HepG2 (cell line): ENCODE measurements around the gene ITGB8.

ENCODE experiments used
- EP300 ChIP-seq, 3 experiments: sonication (generic) in 1 of 3; formaldehyde crosslinking in 1 of 3; IDR thresholded peaks; 2 replicates each; pipeline versions ENCODE4 v1.5.1 to v1.6.1; 2011 to 2020; ENCODE audit warnings: low read depth in 2 of 3, low read length in 2 of 3, borderline replicate concordance in 1 of 3, improper control_type of control experiment in 1 of 3, mild to moderate bottlenecking in 1 of 3, missing genetic modification reagents in 1 of 3, moderate library complexity in 1 of 3
- EZH2 ChIP-seq: conservative IDR thresholded peaks from 2 replicates; pipeline ENCODE4 v1.6.1; 2012; ENCODE audit warnings: mild to moderate bottlenecking, low read depth, low read length, moderate library complexity
- HMGA1 ChIP-seq: sonication (generic); formaldehyde crosslinking; conservative IDR thresholded peaks from 2 replicates; pipeline ENCODE4 v1.4.0; 2020; ENCODE audit warnings: missing genetic modification reagents
- KDM5B ChIP-seq: sonication (generic); formaldehyde crosslinking; IDR thresholded peaks from 2 replicates; pipeline ENCODE4 v1.4.0; 2020; ENCODE audit warnings: missing genetic modification reagents, mild to moderate bottlenecking, borderline replicate concordance
- KLF12 ChIP-seq: sonication (generic); formaldehyde crosslinking; IDR thresholded peaks from 2 replicates; pipeline ENCODE4 v1.4.0; 2020; ENCODE audit warnings: missing genetic modification reagents, borderline replicate concordance
- NFATC3 ChIP-seq: sonication (generic); formaldehyde crosslinking; IDR thresholded peaks from 2 replicates; pipeline ENCODE4 v1.5.1; 2020; ENCODE audit warnings: mild to moderate bottlenecking, missing genetic modification reagents
- NFYB ChIP-seq: sonication (generic); formaldehyde crosslinking; IDR thresholded peaks from 2 replicates; pipeline ENCODE4 v1.4.0; 2020; ENCODE audit warnings: missing genetic modification reagents
- POLR2A ChIP-seq, 2 experiments: IDR thresholded peaks; 2 replicates each; pipeline ENCODE4 v1.6.1; 2011; ENCODE audit warnings: low read depth in 2 of 2, low read length in 2 of 2, mild to moderate bottlenecking in 1 of 2, moderate library complexity in 1 of 2; ENCODE audit not compliant: insufficient read depth in 1 of 2
- TCF12 ChIP-seq, 2 experiments: fragments of 450-650 bp in 1 of 2; sonication (generic) in 1 of 2; formaldehyde crosslinking in 1 of 2; IDR thresholded peaks; 2 replicates each; pipeline versions ENCODE4 v1.6.1 to v1.8.0; 2017 to 2022; ENCODE audit warnings: antibody characterized with exemption in 1 of 2, mild to moderate bottlenecking in 1 of 2, missing genetic modification reagents in 1 of 2, moderate library complexity in 1 of 2
- YY1 ChIP-seq: IDR thresholded peaks from 2 replicates; pipeline ENCODE4 v1.6.1; 2011; ENCODE audit warnings: low read length, low read depth, moderate library complexity, mild to moderate bottlenecking; ENCODE audit not compliant: insufficient read depth, insufficient replicate concordance
- ZUFSP ChIP-seq: sonication (generic); formaldehyde crosslinking; IDR thresholded peaks from 2 replicates; pipeline ENCODE4 v1.9.0; 2021; ENCODE audit warnings: missing genetic modification reagents, mild to moderate bottlenecking, borderline replicate concordance
- TF ChIP-seq, protein P1 (sequence below): sonication (generic); formaldehyde crosslinking; IDR thresholded peaks from 2 replicates; pipeline ENCODE4 v1.4.0; 2020; ENCODE audit warnings: missing genetic modification reagents
- TF ChIP-seq, protein P2 (sequence below): sonication (generic); formaldehyde crosslinking; IDR thresholded peaks from 2 replicates; pipeline ENCODE4 v1.4.0; 2020; ENCODE audit warnings: missing genetic modification reagents, borderline replicate concordance
- TF ChIP-seq, protein P3 (sequence below): sonication (generic); formaldehyde crosslinking; IDR thresholded peaks from 2 replicates; pipeline ENCODE4 v1.5.0; 2020; ENCODE audit warnings: mild to moderate bottlenecking, missing genetic modification reagents, moderate library complexity

DNA sequence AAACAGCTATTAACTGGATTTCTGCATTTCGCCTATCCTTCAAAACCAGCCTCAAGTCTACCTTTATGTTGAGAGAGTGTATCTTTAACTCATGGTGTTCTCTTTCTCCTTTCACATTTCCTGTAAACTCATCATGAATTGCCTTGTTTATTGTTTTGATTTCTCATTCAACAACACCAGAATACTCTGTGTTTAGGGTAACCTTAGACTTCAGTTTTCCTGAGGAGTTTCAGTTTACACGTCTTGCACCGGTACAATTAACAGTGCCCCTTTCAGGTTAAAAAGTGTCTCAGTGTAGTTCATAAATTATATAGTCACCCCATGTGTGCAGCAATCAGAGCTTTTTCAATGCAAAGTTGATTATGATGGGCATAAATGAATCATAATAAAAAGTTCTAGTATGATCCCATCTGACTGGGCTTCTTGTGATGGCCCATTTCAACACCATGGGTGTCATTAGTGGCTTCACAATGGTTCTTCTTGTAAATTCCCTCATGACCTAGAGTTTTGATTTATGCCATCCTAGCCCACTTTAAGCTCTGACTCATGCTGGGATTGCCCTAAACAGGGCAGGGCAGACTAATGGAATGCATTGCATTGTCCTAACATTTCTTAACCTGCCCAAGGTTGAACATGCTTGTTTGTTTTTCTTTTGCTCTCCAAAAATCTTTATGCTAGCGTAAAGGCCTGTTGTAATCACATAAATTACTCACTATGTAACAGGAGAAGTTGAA, 22.0 kb downstream of the ITGB8 start:
- TF ChIP-seq, protein P1, sequence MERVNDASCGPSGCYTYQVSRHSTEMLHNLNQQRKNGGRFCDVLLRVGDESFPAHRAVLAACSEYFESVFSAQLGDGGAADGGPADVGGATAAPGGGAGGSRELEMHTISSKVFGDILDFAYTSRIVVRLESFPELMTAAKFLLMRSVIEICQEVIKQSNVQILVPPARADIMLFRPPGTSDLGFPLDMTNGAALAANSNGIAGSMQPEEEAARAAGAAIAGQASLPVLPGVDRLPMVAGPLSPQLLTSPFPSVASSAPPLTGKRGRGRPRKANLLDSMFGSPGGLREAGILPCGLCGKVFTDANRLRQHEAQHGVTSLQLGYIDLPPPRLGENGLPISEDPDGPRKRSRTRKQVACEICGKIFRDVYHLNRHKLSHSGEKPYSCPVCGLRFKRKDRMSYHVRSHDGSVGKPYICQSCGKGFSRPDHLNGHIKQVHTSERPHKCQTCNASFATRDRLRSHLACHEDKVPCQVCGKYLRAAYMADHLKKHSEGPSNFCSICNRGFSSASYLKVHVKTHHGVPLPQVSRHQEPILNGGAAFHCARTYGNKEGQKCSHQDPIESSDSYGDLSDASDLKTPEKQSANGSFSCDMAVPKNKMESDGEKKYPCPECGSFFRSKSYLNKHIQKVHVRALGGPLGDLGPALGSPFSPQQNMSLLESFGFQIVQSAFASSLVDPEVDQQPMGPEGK (CRISPR knock-in tag): no peak
- TF ChIP-seq ZUFSP (no peak), HMGA1 (CRISPR knock-in tag) (no peak), NFYB (no peak), EZH2 (no peak), NFATC3 (no peak), POLR2A (IDR thresholded peaks at IDR 0.05; ENCODE audit: insufficient read depth in 1 of 2, low read depth in 2 of 2, low read length in 2 of 2) (no peak), KLF12 (CRISPR knock-in tag) (no peak), YY1 (no peak), TCF12 (IDR thresholded peaks at IDR 0.05) (no peak), TCF12 (CRISPR knock-in tag; IDR thresholded peaks at IDR 0.05) (no peak), EP300 (IDR thresholded peaks at IDR 0.05; ENCODE audit: low read depth in 2 of 2, low read length in 2 of 2) (no peak), EP300 (CRISPR knock-in tag; IDR thresholded peaks at IDR 0.05; ENCODE audit: borderline replicate concordance) (no peak), KDM5B (no peak)
- TF ChIP-seq, protein P2, sequence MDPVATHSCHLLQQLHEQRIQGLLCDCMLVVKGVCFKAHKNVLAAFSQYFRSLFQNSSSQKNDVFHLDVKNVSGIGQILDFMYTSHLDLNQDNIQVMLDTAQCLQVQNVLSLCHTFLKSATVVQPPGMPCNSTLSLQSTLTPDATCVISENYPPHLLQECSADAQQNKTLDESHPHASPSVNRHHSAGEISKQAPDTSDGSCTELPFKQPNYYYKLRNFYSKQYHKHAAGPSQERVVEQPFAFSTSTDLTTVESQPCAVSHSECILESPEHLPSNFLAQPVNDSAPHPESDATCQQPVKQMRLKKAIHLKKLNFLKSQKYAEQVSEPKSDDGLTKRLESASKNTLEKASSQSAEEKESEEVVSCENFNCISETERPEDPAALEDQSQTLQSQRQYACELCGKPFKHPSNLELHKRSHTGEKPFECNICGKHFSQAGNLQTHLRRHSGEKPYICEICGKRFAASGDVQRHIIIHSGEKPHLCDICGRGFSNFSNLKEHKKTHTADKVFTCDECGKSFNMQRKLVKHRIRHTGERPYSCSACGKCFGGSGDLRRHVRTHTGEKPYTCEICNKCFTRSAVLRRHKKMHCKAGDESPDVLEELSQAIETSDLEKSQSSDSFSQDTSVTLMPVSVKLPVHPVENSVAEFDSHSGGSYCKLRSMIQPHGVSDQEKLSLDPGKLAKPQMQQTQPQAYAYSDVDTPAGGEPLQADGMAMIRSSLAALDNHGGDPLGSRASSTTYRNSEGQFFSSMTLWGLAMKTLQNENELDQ (CRISPR knock-in tag): no peak
- TF ChIP-seq, protein P3, sequence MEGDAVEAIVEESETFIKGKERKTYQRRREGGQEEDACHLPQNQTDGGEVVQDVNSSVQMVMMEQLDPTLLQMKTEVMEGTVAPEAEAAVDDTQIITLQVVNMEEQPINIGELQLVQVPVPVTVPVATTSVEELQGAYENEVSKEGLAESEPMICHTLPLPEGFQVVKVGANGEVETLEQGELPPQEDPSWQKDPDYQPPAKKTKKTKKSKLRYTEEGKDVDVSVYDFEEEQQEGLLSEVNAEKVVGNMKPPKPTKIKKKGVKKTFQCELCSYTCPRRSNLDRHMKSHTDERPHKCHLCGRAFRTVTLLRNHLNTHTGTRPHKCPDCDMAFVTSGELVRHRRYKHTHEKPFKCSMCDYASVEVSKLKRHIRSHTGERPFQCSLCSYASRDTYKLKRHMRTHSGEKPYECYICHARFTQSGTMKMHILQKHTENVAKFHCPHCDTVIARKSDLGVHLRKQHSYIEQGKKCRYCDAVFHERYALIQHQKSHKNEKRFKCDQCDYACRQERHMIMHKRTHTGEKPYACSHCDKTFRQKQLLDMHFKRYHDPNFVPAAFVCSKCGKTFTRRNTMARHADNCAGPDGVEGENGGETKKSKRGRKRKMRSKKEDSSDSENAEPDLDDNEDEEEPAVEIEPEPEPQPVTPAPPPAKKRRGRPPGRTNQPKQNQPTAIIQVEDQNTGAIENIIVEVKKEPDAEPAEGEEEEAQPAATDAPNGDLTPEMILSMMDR (CRISPR knock-in tag): no peak
